HepG2 (cell line): ENCODE data around the gene SIRT5. TPM values are rescaled to one million over a fixed set of nuclear protein-coding genes. Genes with fewer than 3 reads are reported as not detected.

Experiments
- DR1 ChIP-seq: sonication (generic); formaldehyde crosslinking; IDR thresholded peaks from 2 replicates; pipeline ENCODE4 v1.8.0; 2021; ENCODE audit warnings: mild to moderate bottlenecking, missing genetic modification reagents, inconsistent platforms
- EEA1 ChIP-seq: sonication (generic); formaldehyde crosslinking; IDR thresholded peaks from 2 replicates; pipeline ENCODE4 v1.5.1; 2020; ENCODE audit warnings: mild to moderate bottlenecking, missing genetic modification reagents, borderline replicate concordance
- GLI4 ChIP-seq: sonication (generic); formaldehyde crosslinking; IDR thresholded peaks from 2 replicates; pipeline ENCODE4 v1.5.1; 2020; ENCODE audit warnings: missing genetic modification reagents, mild to moderate bottlenecking, moderate library complexity, borderline replicate concordance
- GZF1 ChIP-seq: sonication (generic); formaldehyde crosslinking; IDR thresholded peaks from 2 replicates; pipeline ENCODE4 v1.5.1; 2020; ENCODE audit warnings: mild to moderate bottlenecking, missing genetic modification reagents
- HNF4G ChIP-seq, 2 experiments: sonication (generic) in 1 of 2; formaldehyde crosslinking in 1 of 2; IDR thresholded peaks; 2 replicates each; pipeline versions ENCODE4 v1.4.0 to v1.6.1; 2011 to 2020; ENCODE audit warnings: borderline replicate concordance in 2 of 2, low read depth in 2 of 2, mild to moderate bottlenecking in 2 of 2, low read length in 1 of 2, missing genetic modification reagents in 1 of 2, moderate library complexity in 1 of 2
- HOXD1 ChIP-seq: sonication (generic); formaldehyde crosslinking; IDR thresholded peaks from 2 replicates; pipeline ENCODE4 v1.5.0; 2020; ENCODE audit warnings: missing genetic modification reagents
- KDM1A ChIP-seq: IDR thresholded peaks from 2 replicates; pipeline ENCODE4 v1.6.1; 2016; ENCODE audit warnings: missing compliant biosample characterization
- NCOA1 ChIP-seq: sonication (generic); formaldehyde crosslinking; IDR thresholded peaks from 2 replicates; pipeline ENCODE4 v1.9.0; 2021; ENCODE audit warnings: missing genetic modification reagents
- PAX8 ChIP-seq: sonication (generic); formaldehyde crosslinking; IDR thresholded peaks from 2 replicates; pipeline ENCODE4 v1.8.0; 2022; ENCODE audit warnings: mild to moderate bottlenecking, missing genetic modification reagents, borderline replicate concordance
- PPARG ChIP-seq: conservative IDR thresholded peaks from 2 replicates; pipeline ENCODE4 v1.6.1; 2016; ENCODE audit warnings: missing biosample characterization, missing genetic modification reagents
- SMYD3 ChIP-seq: sonication (generic); formaldehyde crosslinking; IDR thresholded peaks from 2 replicates; pipeline ENCODE4 v1.8.1; 2023; ENCODE audit warnings: mild to moderate bottlenecking, missing genetic modification reagents
- ZFX ChIP-seq: sonication (generic); formaldehyde crosslinking; IDR thresholded peaks from 2 replicates; pipeline ENCODE4 v1.4.0; 2020; ENCODE audit warnings: mild to moderate bottlenecking, low read depth, missing genetic modification reagents, moderate library complexity
- ZNF234 ChIP-seq: sonication (generic); formaldehyde crosslinking; conservative IDR thresholded peaks from 2 replicates; pipeline ENCODE4 v1.5.1; 2020; ENCODE audit warnings: mild to moderate bottlenecking, missing genetic modification reagents
- ZNF292 ChIP-seq: sonication (generic); formaldehyde crosslinking; IDR thresholded peaks from 2 replicates; pipeline ENCODE4 v1.8.1; 2022; ENCODE audit warnings: mild to moderate bottlenecking, low read depth, missing genetic modification reagents, borderline replicate concordance
- ZNF329 ChIP-seq: sonication (generic); formaldehyde crosslinking; IDR thresholded peaks from 2 replicates; pipeline ENCODE4 v1.9.0; 2021; ENCODE audit warnings: low read depth, mild to moderate bottlenecking, missing genetic modification reagents
- ZNF33B ChIP-seq: sonication (generic); formaldehyde crosslinking; IDR thresholded peaks from 2 replicates; pipeline ENCODE4 v1.5.1; 2020; ENCODE audit warnings: mild to moderate bottlenecking, missing genetic modification reagents
- ZNF773 ChIP-seq: sonication (generic); formaldehyde crosslinking; IDR thresholded peaks from 2 replicates; pipeline ENCODE4 v1.4.0; 2020; ENCODE audit warnings: missing genetic modification reagents, borderline replicate concordance
- polyA plus RNA-seq, 8 experiments: library from polyadenylated mRNA; depleted of rRNA in 3 of 8; stranded (reverse) in 7 of 8; unstranded in 1 of 8; fragments of >200 nt; fragmentation: Illumina TruSeq in 4 of 8; extraction: Trizol in 4 of 8; gene quantifications; 2 replicates each; pipeline versions ENCODE4 v1.2.1 to v1.2.3, GENCODE V29; 2011 to 2016; ENCODE audit warnings: low read depth in 4 of 8, missing spikeins in 1 of 8, mixed read lengths in 1 of 8; ENCODE audit not compliant: insufficient read depth in 1 of 8
- total RNA-seq, 5 experiments: library from RNA; depleted of rRNA; stranded (reverse); fragments of >200 nt; fragmentation: Illumina TruSeq; extraction: Trizol; gene quantifications; 2 replicates each; pipeline ENCODE4 v1.2.3, GENCODE V29; 2016; ENCODE audit warnings: low read depth in 1 of 5
- TF ChIP-seq, protein P1 (sequence below): sonication (generic); formaldehyde crosslinking; IDR thresholded peaks from 2 replicates; pipeline ENCODE4 v1.9.0; 2022; ENCODE audit warnings: low read depth, missing genetic modification reagents
- TF ChIP-seq, protein P2 (sequence below): sonication (generic); formaldehyde crosslinking; IDR thresholded peaks from 2 replicates; pipeline ENCODE4 v1.5.1; 2020; ENCODE audit warnings: mild to moderate bottlenecking, missing genetic modification reagents, borderline replicate concordance
- TF ChIP-seq, protein P3 (sequence below): sonication (generic); formaldehyde crosslinking; IDR thresholded peaks from 2 replicates; pipeline ENCODE4 v1.5.0; 2020; ENCODE audit warnings: missing genetic modification reagents
- TF ChIP-seq, protein P4 (sequence below): sonication (generic); formaldehyde crosslinking; IDR thresholded peaks from 2 replicates; pipeline ENCODE4 v1.9.0; 2021; ENCODE audit warnings: missing genetic modification reagents, borderline replicate concordance

The SIRT5 gene
- total and polyA plus RNA-seq, 2 of the 13 experiments (the other 11 are each of a cell fraction or from before 2014, with no cell fraction given): 14.1 to 16.6 TPM

DNA sequence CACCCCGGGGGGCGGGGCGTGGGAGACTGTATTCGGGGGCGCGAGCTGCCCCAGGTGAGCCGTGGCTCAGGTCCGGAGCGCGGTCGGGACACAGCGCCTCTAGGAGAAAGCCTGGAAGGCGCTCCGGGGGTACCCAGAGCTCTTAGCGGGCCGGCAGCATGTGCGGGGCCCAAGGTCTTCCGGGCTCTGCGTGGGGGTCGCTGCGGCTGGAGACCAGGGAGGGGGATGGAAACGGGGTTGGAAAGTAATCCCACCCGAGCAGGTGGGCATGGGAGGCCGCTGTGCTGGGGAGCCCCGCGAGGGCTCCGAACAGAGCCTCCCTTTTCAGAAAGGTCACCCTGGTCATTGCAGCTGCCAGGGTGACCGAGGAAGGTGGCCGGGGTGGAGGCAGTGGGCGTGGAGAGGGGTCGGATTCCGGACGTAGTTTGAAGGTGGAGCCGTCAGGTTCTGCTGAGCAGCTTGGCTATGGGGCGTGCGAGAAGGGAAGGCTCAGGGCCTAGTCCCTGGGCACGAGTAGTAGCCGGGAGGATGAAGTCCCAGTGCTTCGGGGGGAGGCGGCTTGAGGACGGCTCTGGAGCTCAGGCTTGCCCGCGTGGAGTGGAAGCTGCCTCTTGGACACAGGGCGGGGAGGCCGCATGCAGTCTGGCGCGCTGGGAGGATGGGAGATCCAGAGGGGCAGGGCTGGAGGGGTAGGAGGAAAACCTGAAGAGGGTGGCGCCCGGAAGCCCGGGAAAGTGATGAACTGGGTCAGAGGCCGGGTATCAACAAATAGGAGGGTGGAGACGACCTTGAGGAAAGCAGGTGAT lies at the start of gene SIRT5 (continued):
- TF ChIP-seq ZFX (CRISPR knock-in tag) (peak; percentile 96), PPARG (CRISPR knock-in tag) (peak; percentile 99), ZNF292 (CRISPR knock-in tag) (peak; percentile 80; the same call in 1 of the 2 replicates), HNF4G (IDR thresholded peaks at IDR 0.05; ENCODE audit: borderline replicate concordance, low read depth, low read length) (peak; percentile 41; the same call in 1 of the 2 replicates), HNF4G (CRISPR knock-in tag; IDR thresholded peaks at IDR 0.05; ENCODE audit: borderline replicate concordance, low read depth) (peak; percentile 61; the same call in 1 of the 2 replicates), GZF1 (CRISPR knock-in tag) (peak; percentile 81; the same call in 1 of the 2 replicates), NCOA1 (no peak), KDM1A (CRISPR knock-in tag) (peak; percentile 97), DR1 (CRISPR knock-in tag) (peak; percentile 61), EEA1 (CRISPR knock-in tag) (peak; percentile 97), ZNF329 (CRISPR knock-in tag) (peak; percentile 20; the same call in 1 of the 2 replicates), SMYD3 (CRISPR knock-in tag) (peak; percentile 86), ZNF773 (CRISPR knock-in tag) (0 out of 2 replicates have a peak, but pooled peaks have one; percentile 67), ZNF33B (CRISPR knock-in tag) (0 out of 2 replicates have a peak, but pooled peaks have one; percentile 51), ZNF234 (CRISPR knock-in tag) (no peak; the same call in 1 of the 2 replicates), PAX8 (CRISPR knock-in tag) (0 out of 2 replicates have a peak, but pooled peaks have one; percentile 14), GLI4 (peak; percentile 94; the same call in 1 of the 2 replicates), HOXD1 (CRISPR knock-in tag) (peak; percentile 75)
- TF ChIP-seq, protein P1, sequence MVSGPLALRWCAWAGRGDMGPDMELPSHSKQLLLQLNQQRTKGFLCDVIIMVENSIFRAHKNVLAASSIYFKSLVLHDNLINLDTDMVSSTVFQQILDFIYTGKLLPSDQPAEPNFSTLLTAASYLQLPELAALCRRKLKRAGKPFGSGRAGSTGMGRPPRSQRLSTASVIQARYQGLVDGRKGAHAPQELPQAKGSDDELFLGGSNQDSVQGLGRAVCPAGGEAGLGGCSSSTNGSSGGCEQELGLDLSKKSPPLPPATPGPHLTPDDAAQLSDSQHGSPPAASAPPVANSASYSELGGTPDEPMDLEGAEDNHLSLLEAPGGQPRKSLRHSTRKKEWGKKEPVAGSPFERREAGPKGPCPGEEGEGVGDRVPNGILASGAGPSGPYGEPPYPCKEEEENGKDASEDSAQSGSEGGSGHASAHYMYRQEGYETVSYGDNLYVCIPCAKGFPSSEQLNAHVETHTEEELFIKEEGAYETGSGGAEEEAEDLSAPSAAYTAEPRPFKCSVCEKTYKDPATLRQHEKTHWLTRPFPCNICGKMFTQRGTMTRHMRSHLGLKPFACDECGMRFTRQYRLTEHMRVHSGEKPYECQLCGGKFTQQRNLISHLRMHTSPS (CRISPR knock-in tag): no peak; the same call in none of the 2 replicates
- TF ChIP-seq, protein P2, sequence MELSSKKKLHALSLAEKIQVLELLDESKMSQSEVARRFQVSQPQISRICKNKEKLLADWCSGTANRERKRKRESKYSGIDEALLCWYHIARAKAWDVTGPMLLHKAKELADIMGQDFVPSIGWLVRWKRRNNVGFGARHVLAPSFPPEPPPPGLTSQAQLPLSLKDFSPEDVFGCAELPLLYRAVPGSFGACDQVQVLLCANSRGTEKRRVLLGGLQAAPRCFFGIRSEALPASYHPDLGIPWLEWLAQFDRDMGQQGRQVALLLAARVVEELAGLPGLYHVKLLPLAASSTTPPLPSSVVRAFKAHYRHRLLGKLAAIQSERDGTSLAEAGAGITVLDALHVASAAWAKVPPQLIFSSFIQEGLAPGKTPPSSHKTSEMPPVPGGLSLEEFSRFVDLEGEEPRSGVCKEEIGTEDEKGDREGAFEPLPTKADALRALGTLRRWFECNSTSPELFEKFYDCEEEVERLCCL: 0 out of 2 replicates have a peak, but pooled peaks have one; percentile 64
- TF ChIP-seq, protein P3, sequence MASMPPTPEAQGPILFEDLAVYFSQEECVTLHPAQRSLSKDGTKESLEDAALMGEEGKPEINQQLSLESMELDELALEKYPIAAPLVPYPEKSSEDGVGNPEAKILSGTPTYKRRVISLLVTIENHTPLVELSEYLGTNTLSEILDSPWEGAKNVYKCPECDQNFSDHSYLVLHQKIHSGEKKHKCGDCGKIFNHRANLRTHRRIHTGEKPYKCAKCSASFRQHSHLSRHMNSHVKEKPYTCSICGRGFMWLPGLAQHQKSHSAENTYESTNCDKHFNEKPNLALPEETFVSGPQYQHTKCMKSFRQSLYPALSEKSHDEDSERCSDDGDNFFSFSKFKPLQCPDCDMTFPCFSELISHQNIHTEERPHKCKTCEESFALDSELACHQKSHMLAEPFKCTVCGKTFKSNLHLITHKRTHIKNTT (CRISPR knock-in tag): no peak
- TF ChIP-seq, protein P4, sequence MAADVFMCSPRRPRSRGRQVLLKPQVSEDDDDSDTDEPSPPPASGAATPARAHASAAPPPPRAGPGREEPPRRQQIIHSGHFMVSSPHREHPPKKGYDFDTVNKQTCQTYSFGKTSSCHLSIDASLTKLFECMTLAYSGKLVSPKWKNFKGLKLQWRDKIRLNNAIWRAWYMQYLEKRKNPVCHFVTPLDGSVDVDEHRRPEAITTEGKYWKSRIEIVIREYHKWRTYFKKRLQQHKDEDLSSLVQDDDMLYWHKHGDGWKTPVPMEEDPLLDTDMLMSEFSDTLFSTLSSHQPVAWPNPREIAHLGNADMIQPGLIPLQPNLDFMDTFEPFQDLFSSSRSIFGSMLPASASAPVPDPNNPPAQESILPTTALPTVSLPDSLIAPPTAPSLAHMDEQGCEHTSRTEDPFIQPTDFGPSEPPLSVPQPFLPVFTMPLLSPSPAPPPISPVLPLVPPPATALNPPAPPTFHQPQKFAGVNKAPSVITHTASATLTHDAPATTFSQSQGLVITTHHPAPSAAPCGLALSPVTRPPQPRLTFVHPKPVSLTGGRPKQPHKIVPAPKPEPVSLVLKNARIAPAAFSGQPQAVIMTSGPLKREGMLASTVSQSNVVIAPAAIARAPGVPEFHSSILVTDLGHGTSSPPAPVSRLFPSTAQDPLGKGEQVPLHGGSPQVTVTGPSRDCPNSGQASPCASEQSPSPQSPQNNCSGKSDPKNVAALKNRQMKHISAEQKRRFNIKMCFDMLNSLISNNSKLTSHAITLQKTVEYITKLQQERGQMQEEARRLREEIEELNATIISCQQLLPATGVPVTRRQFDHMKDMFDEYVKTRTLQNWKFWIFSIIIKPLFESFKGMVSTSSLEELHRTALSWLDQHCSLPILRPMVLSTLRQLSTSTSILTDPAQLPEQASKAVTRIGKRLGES (CRISPR knock-in tag): no peak; the same call in 1 of the 2 replicates
